Activated B cell treated with CpG ODN at 0.5 μM for 24 hours (primary cell): ENCODE measurements around the gene PPIB. TPM values are rescaled to one million over a fixed set of nuclear protein-coding genes. Genes with fewer than 3 reads are reported as not detected.

Experiments
- ATAC-seq: fragments of 200-7000 bp; cut with Tn5 transposase; one replicate; pipeline ENCODE4 v1.10.0; 2021; ENCODE audit warnings: low read depth, mild to moderate bottlenecking, moderate library complexity
- CTCF ChIA-PET: fragments of 350-600 bp; sonication (Branson Sonifier 250); formaldehyde crosslinking; loops from one replicate; lab custom pipeline; 2021; ENCODE audit warnings: antibody characterized with exemption; lab: Charles Lee
- POLR2A ChIA-PET: fragments of 350-600 bp; sonication (Branson Sonifier 250); formaldehyde crosslinking; loops from one replicate; lab custom pipeline; 2021; ENCODE audit warnings: antibody characterized with exemption; lab: Charles Lee
- DNase-seq: peaks from one replicate; pipeline ENCODE4 v3.0.0; 2022
- H3K27ac Mint-ChIP-seq: one replicate; pipeline ENCODE4 v1.8.0; 2020; ENCODE audit warnings: mixed read lengths
- H3K27me3 Mint-ChIP-seq: one replicate; pipeline ENCODE4 v1.8.0; 2021; ENCODE audit warnings: mixed read lengths
- H3K36me3 Mint-ChIP-seq: one replicate; pipeline ENCODE4 v1.8.0; 2021; ENCODE audit warnings: low read depth, mixed read lengths
- H3K4me1 Mint-ChIP-seq: one replicate; pipeline ENCODE4 v1.8.0; 2021; ENCODE audit warnings: mixed read lengths
- H3K4me3 Mint-ChIP-seq: one replicate; pipeline ENCODE4 v1.8.0; 2020; ENCODE audit warnings: mild to moderate bottlenecking, mixed read lengths
- H3K9me3 Mint-ChIP-seq: one replicate; pipeline ENCODE4 v1.8.0; 2020; ENCODE audit warnings: mixed read lengths
- intact Hi-C: fragments of 100-400 bp; cut with micrococcal nuclease; formaldehyde crosslinking; loops from one replicate; pipeline ENCODE4 v1.15.1; 2024
- total RNA-seq: library from RNA; stranded (reverse); gene quantifications from 2 replicates; pipeline ENCODE4 v1.2.3, GENCODE V29; 2022
- TF ChIP-seq, protein P1 (sequence below): fragments of 200-600 bp; IDR thresholded peaks from one replicate; pipeline ENCODE4 v1.8.0; 2022; ENCODE audit warnings: antibody characterized with exemption, mild to moderate bottlenecking

Gene PPIB
- total RNA-seq, 1 donor from 2014 or later, result 225 TPM

GRCh38 chr15:64144192-64144564 lies 18.6 kb downstream of the PPIB start:
- ChIA-PET CTCF (interaction anchor here (1.7 to 2.4 kb wide), 2 partner anchors 9 to 11 kb away, joined by 4 to 20 read pairs; no protein-coding TSS in a partner anchor), POLR2A (interaction anchor here (1.3 to 4.3 kb wide), 5 partner anchors 9 to 51 kb away, joined by 5 to 40 read pairs (median 10); partner anchors contain the start of genes CIAO2A, PPIB and SNX1)
- Mint-ChIP-seq H3K4me3 (no peak overlapping the region), H3K27ac (peak overlapping the region; percentile 92), H3K4me1 (peaks cover 27% of the 10 kb centered on the region), H3K27me3 (no peaks in the 10 kb centered on the region), H3K9me3 (no peaks in the 10 kb centered on the region), H3K36me3 (peaks cover 47% of the 10 kb centered on the region)
- intact Hi-C loops, result loop anchor here (1.0 to 2.0 kb wide), 2 partner anchors 9 to 255 kb away; no protein-coding TSS in a partner anchor
- peak; percentile 26 for ATAC-seq
- TF ChIP-seq, protein P1, sequence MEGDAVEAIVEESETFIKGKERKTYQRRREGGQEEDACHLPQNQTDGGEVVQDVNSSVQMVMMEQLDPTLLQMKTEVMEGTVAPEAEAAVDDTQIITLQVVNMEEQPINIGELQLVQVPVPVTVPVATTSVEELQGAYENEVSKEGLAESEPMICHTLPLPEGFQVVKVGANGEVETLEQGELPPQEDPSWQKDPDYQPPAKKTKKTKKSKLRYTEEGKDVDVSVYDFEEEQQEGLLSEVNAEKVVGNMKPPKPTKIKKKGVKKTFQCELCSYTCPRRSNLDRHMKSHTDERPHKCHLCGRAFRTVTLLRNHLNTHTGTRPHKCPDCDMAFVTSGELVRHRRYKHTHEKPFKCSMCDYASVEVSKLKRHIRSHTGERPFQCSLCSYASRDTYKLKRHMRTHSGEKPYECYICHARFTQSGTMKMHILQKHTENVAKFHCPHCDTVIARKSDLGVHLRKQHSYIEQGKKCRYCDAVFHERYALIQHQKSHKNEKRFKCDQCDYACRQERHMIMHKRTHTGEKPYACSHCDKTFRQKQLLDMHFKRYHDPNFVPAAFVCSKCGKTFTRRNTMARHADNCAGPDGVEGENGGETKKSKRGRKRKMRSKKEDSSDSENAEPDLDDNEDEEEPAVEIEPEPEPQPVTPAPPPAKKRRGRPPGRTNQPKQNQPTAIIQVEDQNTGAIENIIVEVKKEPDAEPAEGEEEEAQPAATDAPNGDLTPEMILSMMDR, result no peak
- no peak for DNase-seq

DNA sequence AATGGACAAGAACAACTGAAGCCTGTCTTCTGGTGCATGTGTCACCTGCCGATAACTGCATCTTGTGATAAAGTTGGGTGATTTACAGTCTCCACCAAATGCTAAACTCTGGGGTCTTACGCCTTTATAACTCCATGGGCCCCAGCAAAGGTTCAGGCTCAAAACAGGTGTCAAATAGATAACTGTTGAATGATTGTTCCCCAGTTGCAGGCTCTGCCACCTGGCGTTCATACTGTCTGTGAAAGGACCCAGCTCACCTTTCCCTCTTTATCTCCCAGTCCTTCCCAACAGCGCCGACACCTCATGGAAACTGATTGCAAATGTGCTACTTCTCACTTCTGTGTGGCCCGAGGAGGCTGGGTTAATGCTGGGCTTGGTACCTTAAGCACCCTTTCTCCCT lies 19.5 kb downstream of the PPIB start:
- ATAC-seq, result no peak
- Mint-ChIP-seq H3K9me3 (no peaks in the 10 kb centered on the region), H3K4me3 (no peak overlapping the region), H3K36me3 (peaks cover 55% of the 10 kb centered on the region), H3K27ac (peak overlapping the region; percentile 92), H3K27me3 (no peaks in the 10 kb centered on the region), H3K4me1 (peaks cover 23% of the 10 kb centered on the region)
- TF ChIP-seq, protein P1, result no peak
- DNase-seq, result no peak
- POLR2A ChIA-PET, result interaction anchor here (2.0 to 4.3 kb wide), 2 partner anchors 10 to 20 kb away, joined by 16 to 40 read pairs; partner anchors contain the start of gene PPIB
- CTCF ChIA-PET, result interaction anchor here (1.7 to 2.4 kb wide), 2 partner anchors 10 to 12 kb away, joined by 4 to 20 read pairs; no protein-coding TSS in a partner anchor
- intact Hi-C loops, result no loop called here

- ChIA-PET CTCF (interaction anchor here (0.9 kb wide), 1 partner anchor 11 kb away, joined by 3 read pairs; no protein-coding TSS in a partner anchor), POLR2A (interaction anchor here (4.3 kb wide), 1 partner anchor 12 kb away, joined by 40 read pairs; no protein-coding TSS in a partner anchor)
- DNase-seq (no peak), ATAC-seq (no peak)
- intact Hi-C loops, result no loop called here
- no peaks in the 10 kb centered on the region for H3K9me3 Mint-ChIP-seq
- H3K4me3 Mint-ChIP-seq, result no peak overlapping the region
- peak overlapping the region; percentile 27 for H3K27ac Mint-ChIP-seq
- H3K27me3 Mint-ChIP-seq, result no peaks in the 10 kb centered on the region
- H3K4me1 Mint-ChIP-seq, result peaks cover 33% of the 10 kb centered on the region
- peaks cover 66% of the 10 kb centered on the region for H3K36me3 Mint-ChIP-seq
- TF ChIP-seq, protein P1, result no peak
These were observed 20.9 kb downstream of the PPIB start for GRCh38 chr15:64141798-64142512.

- Mint-ChIP-seq H3K36me3 (peaks cover 79% of the 10 kb centered on the region), H3K27me3 (no peaks in the 10 kb centered on the region), H3K9me3 (no peaks in the 10 kb centered on the region), H3K27ac (peak overlapping the region; percentile 1), H3K4me3 (no peak overlapping the region), H3K4me1 (peaks cover 19% of the 10 kb centered on the region)
- ATAC-seq (no peak), DNase-seq (no peak)
- ChIA-PET CTCF (interaction anchor here (2.8 kb wide), 1 partner anchor 14 kb away, joined by 28 read pairs; the partner anchor contains the start of gene SNX22), POLR2A (interaction anchor here (0.6 to 2.0 kb wide), 3 partner anchors 15 to 539 kb away, joined by 3 to 7 read pairs (median 7); no protein-coding TSS in a partner anchor)
- intact Hi-C loops, result no loop called here
- TF ChIP-seq, protein P1, result no peak
These were observed 24.4 kb downstream of the PPIB start for GRCh38 chr15:64138331-64138941.
